Cardiac fibroblast (primary cell): ENCODE results near the gene USP20.

ENCODE experiments used
- DNase-seq, 2 donors: peaks; one replicate each; pipeline versions ENCODE4 v3.0.0 to v3.0.0-alpha.2; 2010; ENCODE audit warnings: low read depth in 2 of 2
- H3K4me3 ChIP-seq, 2 donors: replicated peaks in 1 of 2; 1 replicate in 1 of 2; 2 replicates in 1 of 2; pipeline ENCODE4 v1.5.1; 2011; ENCODE audit warnings: low read depth in 2 of 2, low read length in 2 of 2, mild to moderate bottlenecking in 2 of 2, moderate library complexity in 1 of 2
- TF ChIP-seq, protein P1 (sequence below): IDR thresholded peaks from one replicate; pipeline ENCODE4 v1.5.1; 2011; ENCODE audit warnings: low read depth, mild to moderate bottlenecking, low read length, inconsistent platforms

USP20 gene

DNA sequence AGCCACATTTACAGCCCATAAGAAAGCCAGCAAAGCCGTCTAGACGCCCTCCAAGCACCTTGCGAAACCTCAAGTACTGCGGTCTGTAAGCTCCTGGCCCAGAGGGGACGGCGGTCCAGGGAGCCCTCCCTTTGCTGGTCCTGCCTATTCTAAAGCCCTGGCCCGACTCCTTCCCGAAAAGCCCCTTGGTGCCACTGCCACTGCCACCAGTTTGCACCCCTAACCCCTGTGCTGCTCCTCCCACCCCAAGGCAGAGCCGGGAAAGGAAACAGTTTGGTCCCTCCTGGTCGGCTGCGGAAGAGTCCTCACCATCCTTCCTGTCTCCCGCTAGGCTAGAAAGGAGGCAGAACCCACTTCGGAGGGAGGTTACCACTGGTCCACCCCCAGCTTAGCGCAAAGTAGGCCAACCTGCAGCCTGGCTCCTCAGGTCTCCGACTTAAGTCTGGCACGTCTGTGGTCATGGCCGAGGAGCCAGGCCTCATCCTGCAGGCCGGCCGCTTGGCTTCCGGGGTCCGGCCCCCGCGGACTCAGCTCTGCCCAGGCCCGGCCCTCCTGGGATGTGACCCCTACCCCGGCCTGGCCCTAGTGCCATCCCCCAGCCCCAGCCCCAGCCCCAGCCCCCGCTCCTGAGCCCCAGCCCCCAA lies 12.2 kb upstream of the USP20 start:
- H3K4me3 ChIP-seq = peak overlapping the region; percentile 68 to 91
- peak; percentile 39 to 43 for DNase-seq

DNA sequence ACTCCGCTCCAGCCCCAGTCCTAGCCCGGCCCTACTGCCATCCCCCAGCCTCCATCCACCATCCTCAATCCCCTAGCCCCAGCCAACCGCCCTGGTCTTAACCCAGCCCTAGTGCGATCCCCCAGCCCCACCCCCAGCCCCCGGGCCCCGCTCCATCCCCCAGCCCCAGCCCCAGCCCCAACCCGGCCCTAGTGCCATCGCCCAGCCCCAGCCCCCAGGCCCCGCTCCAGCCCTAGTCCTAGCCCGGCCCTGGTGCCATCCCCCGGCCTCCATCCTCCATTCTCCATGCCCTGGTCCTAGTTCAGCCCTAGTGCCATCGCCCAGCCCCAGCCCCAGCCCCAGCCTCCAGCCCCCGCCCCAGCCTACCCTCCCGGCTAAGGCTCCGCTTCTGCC lies 11.7 kb upstream of the USP20 start:
- TF ChIP-seq, protein P1, sequence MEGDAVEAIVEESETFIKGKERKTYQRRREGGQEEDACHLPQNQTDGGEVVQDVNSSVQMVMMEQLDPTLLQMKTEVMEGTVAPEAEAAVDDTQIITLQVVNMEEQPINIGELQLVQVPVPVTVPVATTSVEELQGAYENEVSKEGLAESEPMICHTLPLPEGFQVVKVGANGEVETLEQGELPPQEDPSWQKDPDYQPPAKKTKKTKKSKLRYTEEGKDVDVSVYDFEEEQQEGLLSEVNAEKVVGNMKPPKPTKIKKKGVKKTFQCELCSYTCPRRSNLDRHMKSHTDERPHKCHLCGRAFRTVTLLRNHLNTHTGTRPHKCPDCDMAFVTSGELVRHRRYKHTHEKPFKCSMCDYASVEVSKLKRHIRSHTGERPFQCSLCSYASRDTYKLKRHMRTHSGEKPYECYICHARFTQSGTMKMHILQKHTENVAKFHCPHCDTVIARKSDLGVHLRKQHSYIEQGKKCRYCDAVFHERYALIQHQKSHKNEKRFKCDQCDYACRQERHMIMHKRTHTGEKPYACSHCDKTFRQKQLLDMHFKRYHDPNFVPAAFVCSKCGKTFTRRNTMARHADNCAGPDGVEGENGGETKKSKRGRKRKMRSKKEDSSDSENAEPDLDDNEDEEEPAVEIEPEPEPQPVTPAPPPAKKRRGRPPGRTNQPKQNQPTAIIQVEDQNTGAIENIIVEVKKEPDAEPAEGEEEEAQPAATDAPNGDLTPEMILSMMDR = no peak
- peak overlapping the region; percentile 68 to 91 for H3K4me3 ChIP-seq
- DNase-seq = no peak

More for the DNA sequence above, 12.2 kb upstream of the USP20 start:
- TF ChIP-seq, protein P1 = no peak

DNA sequence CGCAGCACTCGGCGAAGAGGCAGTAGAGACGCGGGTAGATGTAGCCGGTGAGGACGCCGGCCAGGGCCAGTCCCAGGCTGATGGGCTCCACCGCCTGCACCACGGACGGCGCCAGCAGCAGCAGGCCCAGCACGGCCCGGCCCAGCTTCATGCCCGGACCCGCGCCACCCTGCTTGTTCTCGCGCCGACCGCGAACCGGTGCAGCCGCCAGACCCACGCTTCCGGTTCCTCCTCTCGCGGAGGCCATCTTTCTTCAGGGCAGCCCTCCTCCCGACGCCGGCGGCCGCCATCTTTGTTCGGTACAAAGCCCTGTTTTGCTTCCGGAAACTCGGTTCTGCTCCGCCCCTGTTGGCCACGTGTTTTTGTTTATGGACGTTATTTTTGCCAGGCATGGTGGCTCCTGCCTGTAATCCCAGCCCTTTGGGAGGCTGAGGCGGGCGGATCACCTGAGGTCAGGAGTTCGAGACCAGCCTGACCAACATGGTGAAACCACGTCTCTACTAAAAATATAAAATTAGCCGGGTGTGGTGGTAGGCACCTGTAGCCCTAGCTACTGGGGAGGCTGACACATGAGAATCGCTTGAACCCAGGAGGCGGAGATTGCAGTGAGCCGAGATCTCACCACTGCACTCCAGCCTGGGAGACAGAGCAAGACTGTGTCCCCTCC lies 11.2 kb upstream of the USP20 start, which contains the start of gene TOR1A:
TOR1A (minus strand) TSS at position 202 of the 667 bp plus-strand sequence; CDS start at position 151, 51 bp downstream.
- TF ChIP-seq, protein P1 = no peak
- peak; percentile 96 for DNase-seq
- H3K4me3 ChIP-seq = peak within 1 kb of the TSS; percentile 68 to 91

DNA sequence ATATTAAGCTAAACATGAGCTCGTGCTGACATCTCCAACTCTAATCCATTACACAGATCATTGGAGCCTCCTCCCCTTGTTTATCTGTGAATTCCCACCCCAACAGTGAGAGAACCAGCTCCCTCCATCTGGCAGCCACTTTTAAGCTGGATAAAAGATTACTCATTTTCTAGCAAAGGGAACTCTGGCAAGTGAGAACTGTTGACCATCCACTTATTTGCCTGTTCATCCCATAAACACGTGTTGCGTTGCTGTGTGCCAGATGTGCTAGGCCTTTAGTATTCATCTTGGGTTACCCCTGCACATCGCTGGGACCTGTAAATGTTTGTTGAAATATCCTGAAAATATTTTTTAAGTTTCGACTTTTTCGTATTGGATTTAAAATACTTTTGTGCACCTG lies 8.9 kb upstream of the USP20 start:
- TF ChIP-seq, protein P1 = no peak
- no peak for DNase-seq

DNA sequence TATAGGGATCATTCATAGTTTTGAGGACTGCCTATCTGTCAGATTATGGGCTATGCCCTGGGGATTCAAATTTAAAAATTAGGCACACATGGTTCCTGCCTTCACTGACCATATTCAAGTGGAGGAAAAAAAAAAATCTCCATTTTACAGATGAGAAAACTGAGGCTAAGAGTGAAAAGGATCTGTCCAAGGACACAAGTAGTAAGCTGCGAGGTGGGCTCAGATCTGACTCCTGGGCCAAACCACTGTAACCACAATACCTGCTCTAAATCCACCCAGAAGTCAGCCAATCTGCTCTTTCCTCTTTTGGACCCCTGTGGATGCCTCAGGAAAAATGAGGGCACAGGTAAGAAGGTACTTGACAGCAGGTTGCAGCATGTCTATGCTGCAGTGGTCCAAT lies 8.5 kb upstream of the USP20 start:
- H3K4me3 ChIP-seq = no peak overlapping the region
- TF ChIP-seq, protein P1 = no peak
- DNase-seq = no peak

More for the DNA sequence above, 8.9 kb upstream of the USP20 start:
- H3K4me3 ChIP-seq = no peak overlapping the region

DNA sequence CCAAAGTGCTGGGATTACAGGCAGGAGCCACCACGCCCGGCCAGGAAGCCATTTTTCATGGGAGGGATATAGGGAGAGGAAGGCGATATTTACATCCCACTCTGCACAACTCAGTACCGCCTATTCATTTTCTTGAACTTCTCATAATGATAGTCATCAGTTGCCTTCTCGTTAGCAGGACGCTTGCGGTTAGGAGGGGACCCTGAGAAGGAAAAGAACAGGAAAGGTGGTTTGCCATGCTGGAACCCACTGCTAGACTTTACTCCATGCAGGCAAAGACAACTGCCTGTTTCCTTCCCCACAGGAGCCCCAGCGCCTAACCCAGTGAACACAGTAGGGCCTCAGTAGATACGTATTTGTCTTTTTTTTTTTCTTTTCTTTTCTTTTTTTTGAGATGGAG lies 7.2 kb upstream of the USP20 start:
- DNase-seq = no peak
- H3K4me3 ChIP-seq = no peak overlapping the region
- TF ChIP-seq, protein P1 = no peak

DNA sequence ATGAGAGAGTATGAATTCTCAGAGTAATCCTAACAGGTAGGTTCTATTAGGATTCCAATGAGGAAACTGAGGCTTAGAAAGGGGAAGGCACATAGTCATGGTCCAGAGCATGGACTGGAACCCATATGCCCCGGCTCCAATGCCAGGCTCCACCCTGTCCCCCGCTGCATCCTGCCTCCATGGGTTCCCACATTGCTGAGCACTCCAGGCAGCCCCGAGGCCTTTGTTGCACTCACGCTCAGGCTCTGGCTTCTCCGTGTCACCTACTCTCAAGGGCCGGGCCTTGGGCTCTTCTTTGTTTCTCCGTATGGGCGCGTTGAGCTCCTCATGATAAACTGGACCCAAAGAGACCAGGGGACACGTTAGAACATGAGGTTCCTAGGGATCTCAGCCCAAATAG lies 6.3 kb upstream of the USP20 start:
- TF ChIP-seq, protein P1 = no peak
- H3K4me3 ChIP-seq = no peak overlapping the region

More for the DNA sequence above, 6.3 kb upstream of the USP20 start:
- DNase-seq = no peak
